Tracheal epithelial cell (primary cell): ENCODE measurements around the gene CYTH3. TPM values are rescaled to one million over a fixed set of nuclear protein-coding genes. Genes with fewer than 3 reads are reported as not detected.

Source experiments
- total RNA-seq: library from RNA; depleted of rRNA; stranded (reverse); fragments of >200 nt; gene quantifications from 2 replicates; pipeline ENCODE4 v1.2.1, GENCODE V29; 2014

CYTH3 gene, protein sequence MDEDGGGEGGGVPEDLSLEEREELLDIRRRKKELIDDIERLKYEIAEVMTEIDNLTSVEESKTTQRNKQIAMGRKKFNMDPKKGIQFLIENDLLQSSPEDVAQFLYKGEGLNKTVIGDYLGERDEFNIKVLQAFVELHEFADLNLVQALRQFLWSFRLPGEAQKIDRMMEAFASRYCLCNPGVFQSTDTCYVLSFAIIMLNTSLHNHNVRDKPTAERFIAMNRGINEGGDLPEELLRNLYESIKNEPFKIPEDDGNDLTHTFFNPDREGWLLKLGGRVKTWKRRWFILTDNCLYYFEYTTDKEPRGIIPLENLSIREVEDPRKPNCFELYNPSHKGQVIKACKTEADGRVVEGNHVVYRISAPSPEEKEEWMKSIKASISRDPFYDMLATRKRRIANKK
- total RNA-seq: 13.6 and 28.0 TPM in 2 replicates

DNA sequence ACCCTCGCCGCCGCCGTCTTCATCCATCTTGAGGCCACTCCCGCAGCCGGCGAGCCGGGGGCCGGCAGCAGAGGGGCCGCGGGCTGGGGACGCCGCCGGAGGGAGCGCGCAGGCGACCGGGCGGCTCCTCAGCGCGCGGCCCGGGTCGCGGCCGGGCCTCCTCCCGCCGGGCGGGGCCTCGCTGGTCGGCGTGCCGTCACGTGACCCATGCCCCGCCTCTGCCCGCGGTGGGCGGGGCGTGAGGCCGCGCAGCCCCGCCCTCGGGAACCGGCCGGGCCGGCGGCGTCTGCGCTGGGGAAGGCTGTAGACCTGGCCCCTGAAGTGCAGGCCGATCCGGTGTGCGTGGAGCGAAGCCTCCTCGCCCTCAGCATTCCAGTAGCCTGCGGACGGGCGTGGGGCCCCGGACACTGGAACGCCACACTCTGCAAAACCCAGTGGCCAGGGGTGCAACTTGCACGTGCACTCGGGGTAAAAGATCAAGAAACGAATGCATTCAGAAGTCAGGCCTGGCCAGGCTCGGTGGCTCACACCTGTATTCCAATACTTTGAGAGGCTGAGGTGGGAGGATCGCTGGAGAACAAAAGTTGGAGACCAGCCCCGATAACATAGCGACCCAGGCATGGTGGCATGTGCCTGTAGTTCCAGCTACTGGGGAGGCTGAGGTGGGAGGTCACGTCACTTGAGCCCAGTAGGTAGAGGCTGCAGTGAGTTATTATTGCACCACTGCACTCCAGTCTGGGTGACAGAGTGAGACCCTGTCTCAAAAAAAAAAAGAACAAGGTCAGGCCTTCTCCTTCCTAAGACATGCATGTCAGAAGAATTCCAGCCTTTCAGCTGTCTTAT, at the start of gene CYTH3:
TSS of gene CYTH3 (minus strand) at position 144 of the 843 bp plus-strand sequence. CDS start at position 27, 117 bp downstream.

Other genes with a start within 250 kb of the CYTH3 start
- gene ANKRD61, start 241.2 kb downstream of the CYTH3 start, total RNA-seq: 0.21 and 0.48 TPM in 2 replicates
- gene EIF2AK1, start 213.4 kb downstream of the CYTH3 start, total RNA-seq: 90.6 and 93.3 TPM in 2 replicates
- 2.4 and 3.0 TPM in 2 replicates for gene USP42, start 167.7 kb downstream of the CYTH3 start, total RNA-seq
- 37.1 and 44.8 TPM in 2 replicates for gene FAM220A, start 76.3 kb upstream of the CYTH3 start, total RNA-seq
- gene RAC1, start 101.9 kb upstream of the CYTH3 start, total RNA-seq: 96.6 and 97.4 TPM in 2 replicates
- gene DAGLB, start 175.3 kb upstream of the CYTH3 start, total RNA-seq: 18.6 and 22.0 TPM in 2 replicates
- 70.1 and 94.5 TPM in 2 replicates for gene KDELR2, start 211.5 kb upstream of the CYTH3 start, total RNA-seq